H9 (cell line): ENCODE data around the gene PIK3R4. TPM values are rescaled to one million over a fixed set of nuclear protein-coding genes. Genes with fewer than 3 reads are reported as not detected.

Experiments
- DNase-seq: peaks from one replicate; pipeline ENCODE4 v3.0.0-alpha.2; 2017
- H2AFZ ChIP-seq: one replicate; pipeline ENCODE4 v1.6.1; 2013; ENCODE audit warnings: mild to moderate bottlenecking, low read length, control low read depth, moderate library complexity
- H2AK5ac ChIP-seq: 2 replicates; pipeline ENCODE4 v1.6.1; 2013; ENCODE audit warnings: low read length, control low read depth, mixed read lengths; ENCODE audit not compliant: insufficient read length
- H2BK120ac ChIP-seq: one replicate; pipeline ENCODE4 v1.6.1; 2013; ENCODE audit warnings: low read depth, mild to moderate bottlenecking, low read length, control low read depth, inconsistent platforms; ENCODE audit not compliant: poor library complexity, severe bottlenecking
- H2BK12ac ChIP-seq: 2 replicates; pipeline ENCODE4 v1.6.1; 2013; ENCODE audit warnings: low read length, control low read depth, mixed read lengths, low read depth; ENCODE audit not compliant: insufficient read length
- H2BK15ac ChIP-seq: 2 replicates; pipeline ENCODE4 v1.6.1; 2013; ENCODE audit warnings: low read depth, low read length, control low read depth
- H2BK20ac ChIP-seq: one replicate; pipeline ENCODE4 v1.6.1; 2013; ENCODE audit warnings: low read depth, mild to moderate bottlenecking, low read length, control low read depth, inconsistent platforms; ENCODE audit not compliant: poor library complexity, severe bottlenecking
- H2BK5ac ChIP-seq: 2 replicates; pipeline ENCODE4 v1.6.1; 2013; ENCODE audit warnings: low read length, control low read depth, mixed read lengths; ENCODE audit not compliant: insufficient read length
- H3K14ac ChIP-seq: 2 replicates; pipeline ENCODE4 v1.6.1; 2013; ENCODE audit warnings: low read length, control low read depth; ENCODE audit not compliant: insufficient read depth
- H3K18ac ChIP-seq: 2 replicates; pipeline ENCODE4 v1.6.1; 2013; ENCODE audit warnings: low read depth, mild to moderate bottlenecking, mixed read lengths, low read length, control low read depth; ENCODE audit not compliant: insufficient read length
- H3K23ac ChIP-seq: 2 replicates; pipeline ENCODE4 v1.6.1; 2013; ENCODE audit warnings: low read length, control low read depth, mixed read lengths, low read depth; ENCODE audit not compliant: insufficient read length
- H3K23me2 ChIP-seq: 2 replicates; pipeline ENCODE4 v1.6.1; 2013; ENCODE audit warnings: low read depth, mild to moderate bottlenecking, mixed read lengths, low read length, control low read depth; ENCODE audit not compliant: insufficient read length, poor library complexity, severe bottlenecking
- H3K27ac ChIP-seq: 2 replicates; pipeline ENCODE4 v1.5.1; 2013; ENCODE audit warnings: low read length, control low read depth, mixed read lengths, low read depth; ENCODE audit not compliant: insufficient read length
- H3K27me3 ChIP-seq: 2 replicates; pipeline ENCODE4 v1.6.1; 2013; ENCODE audit warnings: low read length, control low read depth, inconsistent platforms; ENCODE audit not compliant: insufficient read depth
- H3K4ac ChIP-seq: 2 replicates; pipeline ENCODE4 v1.6.1; 2013; ENCODE audit warnings: low read depth, mild to moderate bottlenecking, control low read depth, inconsistent platforms, low read length, moderate library complexity
- H3K4me1 ChIP-seq: 2 replicates; pipeline ENCODE4 v1.6.1; 2013; ENCODE audit warnings: low read length, control low read depth, inconsistent platforms; ENCODE audit not compliant: insufficient read depth
- H3K4me2 ChIP-seq: 2 replicates; pipeline ENCODE4 v1.6.1; 2013; ENCODE audit warnings: low read length, control low read depth, mixed read lengths; ENCODE audit not compliant: insufficient read length, insufficient read depth
- H3K56ac ChIP-seq: 2 replicates; pipeline ENCODE4 v1.6.1; 2013; ENCODE audit warnings: low read depth, mild to moderate bottlenecking, mixed read lengths, low read length, control low read depth; ENCODE audit not compliant: insufficient read length
- H3K79me1 ChIP-seq: 2 replicates; pipeline ENCODE4 v1.6.1; 2013; ENCODE audit warnings: low read depth, mild to moderate bottlenecking, moderate library complexity, low read length, control low read depth, inconsistent platforms; ENCODE audit not compliant: insufficient read depth, poor library complexity, severe bottlenecking
- H3K79me2 ChIP-seq: 2 replicates; pipeline ENCODE4 v1.6.1; 2013; ENCODE audit warnings: low read length, control low read depth, inconsistent platforms; ENCODE audit not compliant: insufficient read depth
- H3K9ac ChIP-seq: 2 replicates; pipeline ENCODE4 v1.6.1; 2013; ENCODE audit warnings: low read length, control low read depth, mixed read lengths; ENCODE audit not compliant: insufficient read length; ENCODE audit errors: extremely low read depth
- H3K9me3 ChIP-seq: one replicate; pipeline ENCODE4 v1.6.1; 2013; ENCODE audit warnings: low read depth, low read length, inconsistent platforms; ENCODE audit not compliant: control insufficient read depth
- H3T11ph ChIP-seq: one replicate; pipeline ENCODE4 v1.6.1; 2013; ENCODE audit warnings: mild to moderate bottlenecking, low read length, control low read depth, inconsistent platforms
- H4K20me1 ChIP-seq: one replicate; pipeline ENCODE4 v1.6.1; 2013; ENCODE audit not compliant: control insufficient read depth, insufficient read length, insufficient read depth
- H4K5ac ChIP-seq: 2 replicates; pipeline ENCODE4 v1.6.1; 2013; ENCODE audit warnings: low read depth, mild to moderate bottlenecking, mixed read lengths, low read length, control low read depth; ENCODE audit not compliant: insufficient read length
- H4K8ac ChIP-seq: replicated peaks from 2 replicates; pipeline ENCODE4 v1.6.1; 2013; ENCODE audit warnings: low read length, control low read depth, mixed read lengths, low read depth; ENCODE audit not compliant: insufficient read length
- H4K91ac ChIP-seq: 2 replicates; pipeline ENCODE4 v1.6.1; 2013; ENCODE audit warnings: low read depth, mild to moderate bottlenecking, moderate library complexity, mixed read lengths, low read length, control low read depth; ENCODE audit not compliant: insufficient read length
- H3K27ac Mint-ChIP-seq, 3 experiments: 2 replicates in 2 of 3; 3 replicates in 1 of 3; pipeline ENCODE4 v1.8.0; 2020 to 2021; ENCODE audit warnings: mixed read lengths in 3 of 3, mild to moderate bottlenecking in 1 of 3, moderate library complexity in 1 of 3
- H3K27me3 Mint-ChIP-seq: 2 replicates; pipeline ENCODE4 v1.8.0; 2021; ENCODE audit warnings: low read depth, mild to moderate bottlenecking, moderate library complexity, mixed read lengths
- H3K36me3 Mint-ChIP-seq, 3 experiments: 2 replicates in 2 of 3; 3 replicates in 1 of 3; pipeline ENCODE4 v1.8.0; 2020 to 2021; ENCODE audit warnings: low read depth in 3 of 3, mixed read lengths in 3 of 3; ENCODE audit not compliant: insufficient read depth in 1 of 3
- H3K4me1 Mint-ChIP-seq, 2 experiments: 2 replicates each; pipeline ENCODE4 v1.8.0; 2020; ENCODE audit warnings: mixed read lengths in 2 of 2
- H3K4me3 Mint-ChIP-seq, 2 experiments: 2 replicates in 1 of 2; 3 replicates in 1 of 2; pipeline ENCODE4 v1.8.0; 2020 to 2021; ENCODE audit warnings: mild to moderate bottlenecking in 2 of 2, mixed read lengths in 2 of 2, moderate library complexity in 1 of 2
- H3K9me3 Mint-ChIP-seq, 2 experiments: 2 replicates in 1 of 2; 3 replicates in 1 of 2; pipeline ENCODE4 v1.8.0; 2020; ENCODE audit warnings: mild to moderate bottlenecking in 2 of 2, mixed read lengths in 2 of 2, moderate library complexity in 1 of 2
- WGBS: extraction: QIAGEN DNeasy Blood & Tissue Kit; methylation state at CpG from one replicate; pipeline ENCODE4 v1.1.7; 2013; ENCODE audit warnings: missing lambda C conversion rate, low lambda C conversion rate, mixed read lengths; ENCODE audit not compliant: insufficient read length; ENCODE audit errors: extremely low coverage; 5-methylcytosine and 5-hydroxymethylcytosine counted together
- total RNA-seq: library from RNA; stranded (reverse); gene quantifications from 2 replicates; pipeline ENCODE4 v1.2.1, GENCODE V29; 2021
- TF ChIP-seq, protein P1 (sequence below): fragments of 200-600 bp; sonication (generic); conservative IDR thresholded peaks from 3 replicates; pipeline ENCODE4 v1.8.0; 2021; ENCODE audit warnings: antibody characterized with exemption, mild to moderate bottlenecking

PIK3R4 gene
- total RNA-seq, 1 experiment from 2014 or later = 28.6 TPM

DNA sequence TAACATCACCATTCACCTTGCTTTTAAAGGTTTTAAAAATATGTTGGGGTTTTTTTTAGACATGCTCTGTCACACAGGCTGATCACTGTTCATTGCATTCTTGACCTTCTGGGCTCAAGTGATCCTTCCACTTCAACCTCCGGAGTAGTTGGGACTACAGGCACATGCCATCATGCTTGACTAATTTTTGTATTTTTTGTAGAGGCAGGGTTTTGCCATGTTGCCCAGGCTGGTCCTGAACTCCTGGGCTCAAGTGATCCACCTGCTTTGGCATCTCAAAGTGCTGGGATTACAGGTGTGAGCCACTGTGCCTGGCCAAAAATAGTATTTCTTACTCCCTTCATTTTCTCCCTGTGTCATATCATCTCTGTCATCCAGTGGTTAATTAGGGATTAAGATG is 101.4 kb downstream of the PIK3R4 start:
- no peak overlapping the region for H4K5ac ChIP-seq
- no peak overlapping the region for H3K14ac ChIP-seq
- no peak overlapping the region for H2AK5ac ChIP-seq
- H3K4me1 ChIP-seq = no peaks in the 10 kb centered on the region
- H3K79me2 ChIP-seq = no peaks in the 10 kb centered on the region
- H3K27me3 Mint-ChIP-seq = no peaks in the 10 kb centered on the region; the same call in 1 of the 2 replicates
- no peak overlapping the region for H2AFZ ChIP-seq
- no peaks in the 10 kb centered on the region for H3K9me3 ChIP-seq
- no peak overlapping the region for H3K4me3 Mint-ChIP-seq
- no peak overlapping the region for H3K9ac ChIP-seq
- H4K8ac ChIP-seq = no peak overlapping the region
- H4K91ac ChIP-seq = no peak overlapping the region
- no peak overlapping the region for H3K23ac ChIP-seq
- no CpG with 5 or more reads among the region's 1 CpG for WGBS
- H2BK20ac ChIP-seq = no peak overlapping the region
- H4K20me1 ChIP-seq = no peaks in the 10 kb centered on the region
- H3K36me3 Mint-ChIP-seq = no peaks in the 10 kb centered on the region
- H2BK120ac ChIP-seq = no peak overlapping the region
- TF ChIP-seq, protein P1, sequence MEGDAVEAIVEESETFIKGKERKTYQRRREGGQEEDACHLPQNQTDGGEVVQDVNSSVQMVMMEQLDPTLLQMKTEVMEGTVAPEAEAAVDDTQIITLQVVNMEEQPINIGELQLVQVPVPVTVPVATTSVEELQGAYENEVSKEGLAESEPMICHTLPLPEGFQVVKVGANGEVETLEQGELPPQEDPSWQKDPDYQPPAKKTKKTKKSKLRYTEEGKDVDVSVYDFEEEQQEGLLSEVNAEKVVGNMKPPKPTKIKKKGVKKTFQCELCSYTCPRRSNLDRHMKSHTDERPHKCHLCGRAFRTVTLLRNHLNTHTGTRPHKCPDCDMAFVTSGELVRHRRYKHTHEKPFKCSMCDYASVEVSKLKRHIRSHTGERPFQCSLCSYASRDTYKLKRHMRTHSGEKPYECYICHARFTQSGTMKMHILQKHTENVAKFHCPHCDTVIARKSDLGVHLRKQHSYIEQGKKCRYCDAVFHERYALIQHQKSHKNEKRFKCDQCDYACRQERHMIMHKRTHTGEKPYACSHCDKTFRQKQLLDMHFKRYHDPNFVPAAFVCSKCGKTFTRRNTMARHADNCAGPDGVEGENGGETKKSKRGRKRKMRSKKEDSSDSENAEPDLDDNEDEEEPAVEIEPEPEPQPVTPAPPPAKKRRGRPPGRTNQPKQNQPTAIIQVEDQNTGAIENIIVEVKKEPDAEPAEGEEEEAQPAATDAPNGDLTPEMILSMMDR = no peak
- no peak overlapping the region for H3K18ac ChIP-seq
- no peak overlapping the region for H3K56ac ChIP-seq
- no peaks in the 10 kb centered on the region for H3K23me2 ChIP-seq
- H3K79me1 ChIP-seq = no peaks in the 10 kb centered on the region
- no peak overlapping the region for H3T11ph ChIP-seq
- no peak overlapping the region for H3K4me2 ChIP-seq
- H2BK15ac ChIP-seq = no peak overlapping the region
- H3K27me3 ChIP-seq = no peaks in the 10 kb centered on the region
- no peaks in the 10 kb centered on the region for H3K4me1 Mint-ChIP-seq
- H3K4ac ChIP-seq = no peak overlapping the region
- no peak overlapping the region for H3K27ac ChIP-seq
- H3K27ac Mint-ChIP-seq = no peak overlapping the region
- no peaks in the 10 kb centered on the region for H3K9me3 Mint-ChIP-seq
- H2BK12ac ChIP-seq = no peak overlapping the region
- no peak overlapping the region for H2BK5ac ChIP-seq
- DNase-seq = no peak
